Stimulated activated CD4-positive, alpha-beta T cell treated with anti-CD3 and anti-CD28 coated beads, Interleukin-2, amount 100 ng/mL, for 24 hours (primary cell): Measurements from ENCODE around the gene RBM17.
"Not testable (repeated sequence)": the region's sequence is repeated elsewhere in the genome, so short reads cannot be mapped to it uniquely, and the experiment has no call there.

Experiments
- DNase-seq, 2 donors: peaks; one replicate each; pipeline ENCODE4 v3.0.0-alpha.2; 2020

The RBM17 gene

DNA sequence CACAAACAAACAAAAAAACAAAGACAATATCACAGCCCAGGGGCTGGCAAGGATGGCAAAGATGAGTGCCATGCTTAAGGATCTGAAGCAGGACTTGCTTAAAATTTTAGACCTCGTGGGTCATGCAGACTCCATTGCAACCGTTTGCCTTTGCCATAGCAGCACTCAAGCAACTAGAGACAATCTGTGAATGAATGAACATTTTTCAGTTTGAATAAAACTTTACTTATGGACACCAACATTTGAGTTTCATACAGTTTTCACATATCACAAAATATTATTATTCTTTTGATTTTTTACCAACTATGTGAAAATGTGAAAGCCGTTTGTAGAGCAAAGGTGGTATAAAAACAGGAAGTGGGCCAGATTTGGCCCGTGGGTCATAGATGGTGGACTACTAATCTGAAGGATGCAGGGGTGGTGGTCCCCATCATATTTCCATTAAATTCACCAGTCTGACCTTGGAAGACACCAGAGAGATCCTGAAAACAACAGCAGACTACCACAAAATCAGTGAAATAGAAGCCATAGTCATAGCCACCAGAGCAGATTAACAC is 8.3 kb upstream of the RBM17 start:
- DNase-seq = no peak

DNA sequence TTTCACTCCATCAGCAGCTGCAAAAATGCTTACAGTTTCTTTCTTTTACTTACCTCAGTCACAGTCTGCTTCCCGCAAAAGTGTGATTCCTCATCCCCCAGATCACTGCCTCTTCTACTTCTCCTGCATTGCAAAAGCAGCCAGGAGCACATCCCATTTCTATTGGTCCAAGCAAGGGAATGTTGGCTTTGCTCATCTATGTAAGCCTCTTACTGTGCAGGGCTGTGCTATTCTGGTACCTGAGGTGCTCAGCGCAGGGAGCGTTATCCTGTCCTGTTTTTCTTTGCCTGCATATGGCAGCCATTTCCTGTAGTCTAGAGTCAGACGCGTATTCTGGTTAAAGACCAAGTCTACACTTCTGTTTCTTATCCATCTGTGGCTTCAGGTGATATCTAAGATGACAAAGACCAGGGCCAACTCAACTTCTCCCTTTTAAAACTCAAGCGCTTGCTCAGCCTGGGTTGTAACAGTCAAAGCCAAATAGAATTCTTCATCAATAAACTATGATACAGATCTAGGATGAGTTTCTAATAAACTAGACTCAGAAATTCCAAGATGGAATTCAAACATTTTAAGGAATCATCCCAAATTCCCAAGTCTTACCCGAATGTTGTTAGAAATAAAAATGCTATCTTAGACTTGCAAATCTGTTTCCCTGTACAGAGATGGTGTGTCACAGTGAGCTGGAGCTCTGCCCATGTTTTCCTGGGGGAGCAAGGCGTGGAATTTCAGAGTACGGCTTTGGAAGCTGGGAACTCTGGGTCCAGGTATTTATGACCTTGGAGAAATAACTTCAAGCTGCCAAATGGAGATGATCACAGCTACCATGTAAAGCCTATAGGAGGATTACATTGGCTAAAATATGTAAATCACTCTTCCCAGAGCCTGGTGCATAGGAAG is 6.1 kb upstream of the RBM17 start:
- DNase-seq = no peak

DNA sequence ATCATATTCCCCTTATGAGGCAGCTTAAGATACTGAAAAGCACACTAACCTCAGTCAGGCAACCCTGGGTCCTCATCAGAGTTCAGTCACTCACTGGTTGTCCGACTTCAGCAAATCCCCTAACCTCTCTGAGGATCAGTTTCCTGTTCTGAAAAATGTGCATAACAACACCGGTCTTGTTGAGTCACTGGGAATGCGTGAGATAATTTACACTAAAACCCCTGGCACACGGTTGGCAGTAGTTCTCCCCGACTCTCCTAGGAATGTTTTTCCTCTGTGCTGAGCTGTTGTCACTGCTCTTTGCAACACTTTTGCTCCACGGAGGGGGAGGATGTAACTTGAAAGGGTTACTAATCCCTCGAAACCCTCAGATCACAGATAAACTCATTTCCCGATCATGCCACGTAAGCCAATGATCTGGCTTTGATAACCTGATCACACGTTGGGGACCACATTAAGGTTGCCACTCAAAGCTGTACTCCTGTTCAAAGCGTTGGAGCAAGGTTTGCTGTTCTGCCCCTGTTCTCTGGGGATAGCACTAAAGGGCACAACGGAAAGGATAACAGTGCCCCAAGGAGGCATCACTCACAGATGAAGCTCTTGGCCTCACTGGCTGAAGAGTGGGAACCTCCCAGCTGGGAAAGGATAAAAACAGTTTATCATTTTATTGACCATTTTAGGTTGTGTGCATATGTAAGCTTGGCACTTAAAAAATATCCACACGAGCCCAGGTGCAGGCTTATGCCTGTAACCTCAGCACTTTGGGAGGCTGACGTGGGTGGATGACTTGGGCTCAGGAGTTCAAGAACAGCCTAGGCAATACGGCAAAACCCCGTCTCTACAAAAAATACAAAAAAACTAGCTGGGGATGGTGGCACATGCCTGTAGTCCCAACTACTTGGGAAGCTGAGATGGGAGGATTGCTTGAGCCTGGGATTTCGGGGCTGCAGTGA is 5.0 kb upstream of the RBM17 start:
- DNase-seq = peak; percentile 62 to 69

DNA sequence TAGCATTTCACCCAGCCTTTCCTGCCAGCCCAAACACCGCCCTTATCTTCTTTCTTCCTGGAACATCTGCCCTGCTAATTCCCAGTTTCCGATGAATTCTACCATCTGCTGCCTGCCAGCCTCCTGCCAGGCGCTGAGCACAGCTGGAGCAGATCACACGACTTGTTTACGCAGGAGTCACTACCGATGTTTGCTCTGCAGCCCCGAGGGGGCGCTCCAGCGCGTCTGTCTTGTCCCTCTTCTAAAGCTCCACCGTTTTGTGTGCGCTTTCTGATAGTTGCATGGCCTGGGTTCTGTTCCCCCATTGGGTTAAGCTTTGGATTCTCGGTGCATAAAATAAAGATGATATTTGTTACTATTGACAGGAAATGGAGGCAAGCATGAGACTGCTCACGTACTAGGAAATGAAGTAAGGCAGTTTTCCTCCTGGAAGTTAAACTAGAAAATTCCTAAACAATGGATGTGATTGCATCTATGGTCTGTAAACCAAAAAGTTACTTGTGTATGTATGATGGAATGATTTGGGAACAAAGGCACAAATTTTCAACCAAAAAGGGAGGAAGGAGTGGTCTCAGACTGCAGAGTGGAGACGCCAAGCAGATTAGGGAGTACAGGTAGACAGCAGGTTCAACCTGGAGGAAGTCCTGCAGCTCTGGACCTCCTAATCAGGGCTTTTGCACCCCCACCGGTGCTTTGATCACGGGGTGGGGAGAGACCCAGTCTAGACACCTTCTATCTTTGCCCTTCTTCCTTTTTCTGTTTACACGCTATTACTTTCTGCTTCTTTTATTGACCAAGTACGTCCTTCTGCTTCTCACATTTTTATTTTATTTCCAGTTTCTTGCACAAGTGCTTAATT is 2.2 kb upstream of the RBM17 start:
- DNase-seq = peak; percentile 88 to 91

DNA sequence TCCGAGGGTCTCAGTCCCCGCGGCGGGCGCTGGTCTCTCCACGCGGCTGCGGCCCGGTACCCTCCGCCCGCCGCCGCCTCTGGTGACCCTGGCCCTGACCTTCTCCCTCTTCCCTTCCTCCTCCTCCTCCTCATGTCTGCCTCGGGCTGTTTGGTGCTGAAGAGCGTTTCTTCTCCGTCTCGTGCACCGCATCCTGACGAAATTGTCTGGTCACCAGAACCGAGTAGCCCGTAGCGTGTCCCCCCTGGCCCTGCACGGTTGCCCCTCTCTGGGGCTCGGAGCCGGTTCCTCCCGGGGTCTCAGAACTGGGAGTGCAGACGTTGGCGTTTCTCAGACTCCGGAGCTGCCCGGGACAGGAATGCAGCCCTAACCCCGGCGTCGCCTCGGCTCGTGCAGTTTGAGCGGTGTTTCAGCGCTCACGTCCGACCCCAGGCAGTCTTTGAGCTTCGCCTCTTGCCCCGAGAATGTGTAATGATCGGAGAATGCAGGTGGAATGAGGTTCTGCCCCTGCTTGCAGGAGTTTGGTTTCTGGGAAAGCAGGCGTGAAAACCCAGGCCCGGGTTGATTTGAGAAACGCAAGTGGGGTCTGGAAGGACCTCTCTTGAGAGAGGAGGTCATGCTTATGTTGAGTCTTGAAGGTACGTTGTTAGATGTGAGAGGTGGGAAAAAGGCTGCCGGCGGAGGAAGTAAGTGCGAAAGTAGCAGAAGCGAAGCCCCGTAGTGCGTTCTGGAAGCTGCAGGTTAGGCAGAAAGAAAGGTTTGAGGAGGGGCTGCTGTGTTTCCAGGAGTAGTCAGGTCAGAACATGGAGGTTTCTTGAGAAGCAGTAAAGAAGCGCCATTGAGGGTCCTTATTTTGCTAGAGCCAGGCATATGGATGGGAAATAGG is 743 bp downstream of the RBM17 start:
- DNase-seq = peak; percentile 32 to 38

DNA sequence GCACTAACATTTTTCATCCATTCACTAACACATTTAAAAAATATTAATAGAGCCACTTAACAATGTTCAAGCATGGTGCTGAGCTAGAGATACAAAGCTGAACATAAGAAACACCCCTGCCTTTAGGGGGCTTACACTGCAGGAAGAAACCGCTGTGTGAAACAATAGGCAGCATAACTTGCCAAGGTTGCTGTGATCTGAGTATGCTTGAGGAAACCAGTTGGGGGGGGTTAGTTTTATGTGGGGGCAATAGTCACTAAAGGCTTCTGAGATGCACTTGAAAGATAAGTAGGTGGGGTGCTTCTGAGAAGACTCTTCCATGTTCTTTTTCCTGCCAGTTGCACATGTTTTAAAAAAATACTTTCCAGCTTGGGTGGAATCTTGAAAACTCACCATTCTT is 2.8 kb downstream of the RBM17 start:
- no peak for DNase-seq

DNA sequence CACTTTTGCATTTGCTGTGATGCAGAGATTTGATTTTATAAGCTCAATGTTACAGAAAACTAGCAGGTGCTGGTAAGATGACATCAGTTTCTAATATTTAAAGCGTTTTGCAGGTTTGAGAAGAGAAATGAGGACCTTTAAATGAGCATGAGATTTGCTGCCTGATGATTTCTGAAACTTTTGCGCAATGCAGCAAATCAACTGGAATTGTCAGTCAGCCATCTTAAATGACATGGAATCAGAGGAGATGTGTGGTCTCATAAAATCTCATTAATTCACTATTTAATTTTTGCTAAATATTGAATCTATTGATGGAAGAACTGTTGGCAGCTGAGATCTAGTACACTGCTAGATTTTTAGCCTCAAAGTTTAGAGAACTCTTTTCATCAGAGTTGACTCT is 3.9 kb downstream of the RBM17 start:
- DNase-seq = no peak

DNA sequence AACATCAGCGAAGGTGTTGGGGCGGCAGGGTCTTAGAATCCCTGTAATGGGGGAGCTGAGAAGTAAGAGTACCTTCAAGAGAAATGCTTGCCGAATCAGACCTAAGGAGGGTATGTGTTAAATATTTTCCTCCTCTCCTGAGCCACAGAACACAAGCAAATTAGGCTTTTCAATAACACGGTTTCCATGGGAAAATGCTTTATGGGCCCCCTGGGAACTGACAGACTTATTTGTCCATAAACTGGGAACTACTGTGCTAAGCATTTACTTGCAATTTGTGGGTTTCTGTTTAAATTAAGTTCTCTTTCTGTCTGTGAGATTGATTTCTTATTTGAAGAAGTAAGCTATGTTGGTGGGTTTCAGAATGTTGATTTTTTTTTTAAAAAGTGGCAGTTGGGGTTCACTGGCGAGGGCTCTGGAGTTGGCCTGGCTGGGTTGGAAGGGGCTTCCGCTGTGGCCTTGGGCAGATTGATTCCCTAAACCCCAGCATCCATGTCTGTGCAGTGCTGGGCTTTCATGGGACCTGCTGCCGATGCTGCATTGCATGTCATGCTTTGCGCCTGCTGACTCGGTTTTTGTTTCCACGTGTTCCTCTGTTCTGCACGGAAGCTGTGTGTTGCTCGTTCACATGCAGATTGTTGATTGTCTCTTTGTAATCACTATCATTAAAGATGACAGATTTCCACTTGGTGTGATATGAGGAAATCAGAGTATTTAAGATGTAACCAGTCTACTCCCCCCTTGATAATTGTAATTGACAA is 7.2 kb downstream of the RBM17 start:
- no peak for DNase-seq

DNA sequence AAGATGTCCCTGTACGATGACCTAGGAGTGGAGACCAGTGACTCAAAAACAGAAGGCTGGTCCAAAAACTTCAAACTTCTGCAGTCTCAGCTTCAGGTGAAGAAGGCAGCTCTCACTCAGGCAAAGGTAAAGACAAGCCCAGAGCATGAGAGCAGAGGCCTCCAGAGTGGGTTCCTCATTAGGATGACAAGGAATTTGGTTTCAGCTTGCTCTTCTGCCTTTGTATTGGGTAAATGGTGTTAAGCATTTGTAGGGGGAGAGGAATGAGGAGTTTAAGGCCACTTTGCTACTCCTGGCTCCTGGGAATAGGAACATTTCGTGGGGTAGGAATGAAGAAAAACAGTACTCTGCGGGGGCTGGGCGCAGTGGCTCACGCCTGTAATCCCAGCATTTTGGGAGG is 8.2 kb downstream of the RBM17 start:
- DNase-seq = no peak

DNA sequence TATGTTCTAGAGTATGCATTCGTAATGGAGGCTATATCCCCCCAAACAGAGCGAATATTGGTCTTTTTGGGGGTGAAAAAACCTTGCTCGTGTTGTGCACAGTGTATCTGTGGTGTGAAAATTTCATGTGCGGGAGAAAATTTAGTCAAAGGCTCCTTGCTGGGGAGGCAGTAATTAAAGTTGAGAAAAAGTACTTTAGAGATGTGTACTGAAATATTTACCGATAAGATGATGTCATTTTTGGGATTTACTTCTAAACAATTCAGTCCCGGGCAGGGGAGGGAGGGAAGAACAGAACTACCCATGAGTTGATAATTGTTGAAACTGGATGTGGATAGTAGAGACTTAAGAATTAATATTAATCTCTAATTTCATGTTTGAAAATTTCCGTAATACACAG is 9.3 kb downstream of the RBM17 start:
- DNase-seq = no peak

DNA sequence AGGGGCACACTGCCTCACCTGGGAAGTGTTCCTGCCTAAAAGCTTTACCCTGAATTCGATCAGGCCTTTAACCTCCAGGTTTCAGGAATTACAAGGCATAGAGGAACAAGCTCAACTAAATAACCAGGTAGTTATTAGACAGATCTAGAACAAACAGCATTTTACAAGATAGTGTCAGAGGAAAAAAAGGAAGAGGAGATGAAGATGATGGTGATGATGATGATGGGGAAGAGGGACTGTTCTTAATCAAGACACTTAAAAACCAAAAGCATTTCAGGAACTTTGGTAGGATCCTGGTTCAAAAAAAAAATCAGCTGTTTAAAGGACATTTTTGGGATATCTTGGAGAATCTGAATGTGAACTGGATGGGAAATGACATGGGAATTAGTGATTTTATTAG is 11.5 kb downstream of the RBM17 start:
- no peak for DNase-seq

DNA sequence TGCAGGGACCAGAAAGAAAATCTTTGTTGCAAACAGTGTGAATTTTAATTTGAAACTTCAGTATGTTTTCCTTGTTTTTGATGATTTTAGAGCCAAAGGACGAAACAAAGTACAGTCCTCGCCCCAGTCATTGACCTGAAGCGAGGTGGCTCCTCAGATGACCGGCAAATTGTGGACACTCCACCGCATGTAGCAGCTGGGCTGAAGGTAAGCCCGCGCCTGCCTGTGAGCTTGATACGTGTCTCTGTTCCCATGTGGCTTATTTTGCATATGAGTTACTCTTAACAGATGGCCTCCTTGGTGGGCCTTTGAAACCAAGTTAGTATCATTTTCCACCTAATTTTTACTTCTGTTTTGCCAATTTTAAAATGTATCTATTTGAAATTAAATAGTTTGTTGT is 12.3 kb downstream of the RBM17 start:
- no peak for DNase-seq

DNA sequence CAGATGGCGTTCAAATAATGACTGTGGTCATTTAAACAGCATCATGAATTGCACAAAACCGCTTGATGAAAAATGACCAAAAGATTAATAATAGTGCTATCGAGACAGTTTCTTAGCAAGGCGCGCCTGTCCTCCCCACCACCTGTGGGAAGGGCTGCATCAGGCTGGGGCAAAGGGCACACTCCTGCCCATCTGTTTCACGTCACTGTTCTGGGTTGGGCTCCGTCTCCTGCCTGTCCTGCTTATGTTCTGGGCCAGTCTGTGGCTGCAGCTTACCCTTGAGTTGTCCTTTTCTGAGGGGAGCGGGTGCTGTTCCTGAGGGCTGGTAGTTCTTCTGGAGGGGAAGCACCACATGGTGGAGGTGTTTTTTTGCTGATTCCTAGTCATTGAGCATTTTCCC is 13.3 kb downstream of the RBM17 start:
- DNase-seq = no peak

DNA sequence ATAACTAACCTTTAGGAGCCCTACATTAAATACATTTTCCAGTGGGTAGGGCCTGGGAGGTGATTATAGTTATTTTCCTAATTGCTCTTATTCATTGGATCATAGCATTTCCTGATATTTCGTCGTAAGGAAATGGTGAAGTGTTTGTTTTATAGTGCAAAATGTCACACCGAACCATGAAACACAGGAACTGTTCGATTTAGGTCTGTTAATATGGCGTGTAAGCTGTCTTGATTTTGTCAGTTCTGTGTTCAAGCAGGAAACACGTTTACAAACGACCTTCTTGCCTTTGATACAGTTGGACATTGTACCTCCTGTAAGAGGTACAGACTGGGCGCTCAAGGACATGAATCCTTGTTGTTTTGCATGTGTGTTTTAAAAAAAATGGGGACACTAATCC is 14.8 kb downstream of the RBM17 start:
- no peak for DNase-seq

DNA sequence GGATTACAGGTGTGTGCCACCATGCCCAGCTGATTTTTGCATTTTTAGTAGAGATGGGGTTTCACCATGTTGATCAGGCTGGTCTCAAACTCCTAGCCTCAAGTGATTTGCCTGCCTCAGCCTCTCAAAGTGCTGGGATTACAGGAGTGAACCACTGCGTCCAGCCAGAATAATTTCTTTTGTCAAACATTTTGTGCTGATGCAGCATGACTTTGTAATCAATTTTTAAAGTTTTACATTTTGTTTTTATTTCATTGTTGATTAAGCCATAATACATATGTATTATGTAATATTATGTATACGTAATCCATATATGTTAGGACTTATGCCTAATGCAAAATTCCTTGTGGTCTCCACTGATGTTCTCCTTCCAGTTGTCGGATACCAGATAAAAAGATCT is 18.8 kb downstream of the RBM17 start:
- DNase-seq = not testable (repeated sequence)

DNA sequence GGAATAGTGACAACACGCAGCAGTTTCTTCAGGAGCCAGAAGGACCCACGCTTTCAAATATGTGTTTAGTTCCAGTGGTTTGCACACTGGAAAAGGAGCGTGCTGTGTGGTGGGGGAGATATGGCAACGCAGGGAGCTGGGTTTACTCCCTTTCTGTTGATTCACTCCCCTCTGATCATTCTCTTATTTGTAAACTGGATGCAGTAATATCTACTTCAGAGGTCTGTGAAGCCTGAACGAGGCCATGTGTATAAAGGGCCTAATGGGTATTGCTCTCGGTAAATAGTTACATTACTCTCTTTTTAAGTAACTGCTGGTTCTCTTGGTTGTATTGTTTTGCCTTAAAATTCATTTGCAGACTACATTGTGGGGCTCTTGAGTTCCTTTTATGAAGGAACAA is 19.2 kb downstream of the RBM17 start:
- no peak for DNase-seq

DNA sequence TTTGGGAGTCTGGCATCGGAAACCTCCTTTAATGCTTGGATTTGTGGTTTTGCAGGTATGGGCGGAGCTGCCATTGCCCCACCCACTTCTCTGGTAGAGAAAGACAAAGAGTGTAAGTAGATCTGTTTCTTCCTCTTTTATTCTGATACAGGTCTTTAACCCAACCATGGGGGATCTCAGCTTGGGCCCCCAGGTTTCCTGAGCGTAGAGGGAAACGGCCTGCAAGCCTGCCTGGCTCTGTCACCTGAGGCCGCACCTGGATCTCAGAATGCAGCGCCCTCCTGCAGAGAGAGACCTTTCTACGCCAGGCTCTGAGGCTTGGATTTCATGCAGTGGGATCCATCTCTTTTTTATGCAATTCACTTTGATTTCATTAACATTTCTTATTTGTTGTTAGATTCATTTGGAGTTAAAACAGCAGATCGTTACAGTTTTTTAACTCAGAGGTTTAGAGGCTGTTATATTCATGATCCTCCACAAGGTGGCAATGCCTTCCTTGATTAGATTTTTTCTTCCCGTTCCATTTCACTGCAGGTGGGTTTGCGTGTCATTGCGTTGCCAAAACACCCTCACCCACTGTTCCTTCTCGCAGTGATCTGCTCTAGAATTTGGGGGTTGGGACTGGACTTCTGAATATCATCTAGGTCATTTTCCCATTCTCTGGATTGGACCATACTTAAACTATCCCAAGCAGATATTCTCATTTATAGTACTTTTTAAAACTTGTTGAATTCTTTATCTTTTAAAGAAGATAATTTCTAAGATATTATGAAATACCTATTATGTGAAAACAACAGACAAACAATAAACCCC is 20.0 kb downstream of the RBM17 start:
- peak in 1 of 2 donors; percentile 38 for DNase-seq

DNA sequence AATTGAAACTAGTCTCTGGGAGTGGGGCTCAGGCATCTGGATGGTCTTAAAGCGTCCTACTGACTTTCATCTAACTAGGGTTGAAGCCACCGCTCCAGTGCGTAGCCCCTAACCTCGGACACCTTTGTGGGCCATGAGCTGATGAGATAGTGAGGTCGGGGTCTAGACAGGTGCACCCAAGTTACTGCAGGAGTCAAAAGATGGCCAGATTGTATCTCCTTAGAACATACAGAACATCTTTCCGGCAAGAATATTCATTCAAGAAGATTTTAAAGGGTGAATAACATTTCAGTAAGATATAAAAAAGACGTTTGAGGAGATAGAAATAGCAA is 20.6 kb downstream of the RBM17 start:
- DNase-seq = no peak

DNA sequence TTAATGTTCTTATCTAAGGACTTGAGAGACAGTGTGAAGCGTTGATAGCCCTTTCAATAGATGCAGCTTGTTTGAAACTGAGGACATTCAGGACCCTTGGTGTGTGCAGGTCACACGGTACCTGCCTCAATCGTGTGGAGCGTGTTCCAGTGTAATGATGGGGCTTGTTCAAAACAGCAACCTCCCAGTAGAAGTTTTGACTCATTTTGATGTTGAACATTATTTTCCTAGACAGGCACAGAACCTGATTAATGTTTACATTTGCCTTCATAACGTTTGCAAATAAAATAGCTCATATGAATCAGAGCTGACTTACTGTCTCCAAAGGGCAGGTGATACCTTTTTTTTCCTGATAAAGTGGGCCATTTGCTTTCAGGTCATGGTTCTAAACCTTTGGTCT is 21.3 kb downstream of the RBM17 start:
- no peak for DNase-seq

DNA sequence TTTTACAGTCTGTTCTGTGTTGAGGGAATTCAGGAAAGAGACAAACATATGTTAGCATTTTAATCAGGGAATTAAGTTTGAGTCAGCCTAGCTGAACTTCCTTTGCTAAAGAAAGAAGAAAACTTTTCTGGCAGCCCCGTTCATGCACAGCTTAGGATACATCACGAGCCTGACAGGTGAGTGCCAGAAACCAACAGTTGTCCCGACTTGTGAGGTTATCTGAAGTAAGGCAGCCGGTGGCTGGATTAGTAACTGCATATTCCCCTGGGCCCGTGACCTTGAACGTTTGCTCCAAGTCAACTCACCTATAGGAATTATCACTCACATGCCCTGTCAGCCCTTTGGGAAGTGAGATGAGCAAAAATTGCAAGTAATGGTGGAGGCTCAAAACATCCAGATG is 24.1 kb downstream of the RBM17 start:
- no peak for DNase-seq
